H1 (cell line): ENCODE results near the gene CDC45. TPM values are rescaled to one million over a fixed set of nuclear protein-coding genes. Genes with fewer than 3 reads are reported as not detected.
A peak's percentile ranks its signal among the peaks of the same experiment; 100 is the strongest.

Experiments used
- CTCF ChIA-PET: fragments of 300-600 bp; sonication (Branson Sonifier 250); formaldehyde crosslinking; loops from one replicate; lab custom pipeline; 2021; ENCODE audit not compliant: partially characterized antibody; lab: Charles Lee
- POLR2A ChIA-PET: fragments of 300-600 bp; sonication (Branson Sonifier 250); formaldehyde crosslinking; loops from one replicate; lab custom pipeline; 2021; ENCODE audit warnings: inconsistent platforms; ENCODE audit not compliant: partially characterized antibody; lab: Charles Lee
- DNase-seq, 2 experiments: peaks; one replicate each; pipeline versions ENCODE4 v3.0.0 to v3.0.0-alpha.2; 2010 to 2022; ENCODE audit warnings: low spot score in 2 of 2, low read depth in 1 of 2, mixed read lengths in 1 of 2
- FAIRE-seq: peaks from 2 replicates; lab custom pipeline; 2011; peaks lifted over from hg19 to GRCh38; lab: Jason Lieb, UNC
- H2AFZ ChIP-seq: 2 replicates; pipeline ENCODE4 v1.8.1; 2012; ENCODE audit warnings: low read length, inconsistent platforms
- H2AK5ac ChIP-seq: 2 replicates; pipeline ENCODE4 v1.6.1; 2013; ENCODE audit warnings: low read depth, low read length
- H2BK120ac ChIP-seq: replicated peaks from 2 replicates; pipeline ENCODE3; 2013; ENCODE audit warnings: low read depth, low read length, inconsistent platforms
- H2BK12ac ChIP-seq: 2 replicates; pipeline ENCODE4 v1.6.1; 2013; ENCODE audit warnings: low read depth, low read length
- H2BK15ac ChIP-seq: 2 replicates; pipeline ENCODE4 v1.6.1; 2013; ENCODE audit warnings: low read length
- H2BK20ac ChIP-seq: 2 replicates; pipeline ENCODE4 v1.6.1; 2013; ENCODE audit warnings: low read length
- H2BK5ac ChIP-seq: 2 replicates; pipeline ENCODE4 v1.6.1; 2013; ENCODE audit warnings: low read depth, low read length
- H3K14ac ChIP-seq: 2 replicates; pipeline ENCODE4 v1.6.1; 2013; ENCODE audit warnings: inconsistent platforms; ENCODE audit not compliant: insufficient read length
- H3K18ac ChIP-seq: 2 replicates; pipeline ENCODE4 v1.6.1; 2013; ENCODE audit warnings: low read length; ENCODE audit errors: extremely low read depth
- H3K23ac ChIP-seq: 2 replicates; pipeline ENCODE4 v1.6.1; 2013; ENCODE audit warnings: inconsistent platforms; ENCODE audit not compliant: insufficient read length
- H3K23me2 ChIP-seq: 2 replicates; pipeline ENCODE4 v1.6.1; 2013; ENCODE audit warnings: low read depth, low read length
- H3K27ac ChIP-seq: 2 replicates; pipeline ENCODE4 v1.6.1; 2011; ENCODE audit warnings: low read depth, low read length, inconsistent platforms
- H3K27me3 ChIP-seq, 4 experiments: replicated peaks in 1 of 4; 1 replicate in 1 of 4; 2 replicates in 3 of 4; pipeline versions ENCODE4 v1.6.1 to v1.8.1; 2011 to 2013; ENCODE audit warnings: low read length in 3 of 4, mild to moderate bottlenecking in 3 of 4, inconsistent platforms in 2 of 4, mixed read lengths in 2 of 4, moderate library complexity in 1 of 4; ENCODE audit not compliant: control insufficient read depth in 3 of 4, insufficient read depth in 3 of 4; ENCODE audit errors: extremely low read depth in 1 of 4
- H3K36me3 ChIP-seq, 4 experiments: 2 replicates each; pipeline versions ENCODE4 v1.6.1 to v1.8.1; 2011 to 2013; ENCODE audit warnings: mild to moderate bottlenecking in 4 of 4, low read length in 3 of 4, moderate library complexity in 2 of 4, control low read depth in 1 of 4, inconsistent platforms in 1 of 4; ENCODE audit not compliant: insufficient read depth in 4 of 4, control insufficient read depth in 2 of 4
- H3K4ac ChIP-seq: replicated peaks from 2 replicates; pipeline ENCODE3; 2013; ENCODE audit warnings: low read length, low read depth, mixed read lengths, inconsistent platforms; ENCODE audit not compliant: insufficient read length
- H3K4me1 ChIP-seq, 4 experiments: replicated peaks in 1 of 4; 1 replicate in 1 of 4; 2 replicates in 3 of 4; pipeline versions ENCODE4 v1.6.1 to v1.8.1; 2011 to 2013; ENCODE audit warnings: low read length in 3 of 4, inconsistent platforms in 2 of 4, mixed read lengths in 1 of 4; ENCODE audit not compliant: insufficient read depth in 4 of 4, control insufficient read depth in 3 of 4
- H3K4me2 ChIP-seq, 2 experiments: 2 replicates each; pipeline versions ENCODE4 v1.6.1 to v1.8.1; 2011 to 2013; ENCODE audit warnings: low read depth in 2 of 2, low read length in 2 of 2, control low read depth in 1 of 2, inconsistent platforms in 1 of 2, mild to moderate bottlenecking in 1 of 2; ENCODE audit not compliant: insufficient read depth in 1 of 2
- H3K4me3 ChIP-seq, 4 experiments: fragments of 200-600, 300-600 bp in 1 of 4; sonication (generic), shearing (Covaris generic), sonication (Bioruptor Twin) in 1 of 4; 2 replicates each; pipeline versions ENCODE4 v1.5.1 to v1.8.1; 2011 to 2016; ENCODE audit warnings: low read length in 4 of 4, low read depth in 3 of 4, control low read depth in 2 of 4, inconsistent platforms in 2 of 4, mild to moderate bottlenecking in 2 of 4, mixed read lengths in 1 of 4, moderate library complexity in 1 of 4; ENCODE audit not compliant: insufficient read depth in 2 of 4; ENCODE audit errors: extremely low read depth in 1 of 4
- H3K56ac ChIP-seq: replicated peaks from 2 replicates; pipeline ENCODE3; 2013; ENCODE audit warnings: low read depth, mild to moderate bottlenecking, mixed read lengths, low read length, inconsistent platforms; ENCODE audit not compliant: insufficient read length
- H3K79me1 ChIP-seq: 2 replicates; pipeline ENCODE4 v1.6.1; 2013; ENCODE audit warnings: low read depth, low read length, control low read depth
- H3K79me2 ChIP-seq, 2 experiments: 2 replicates each; pipeline versions ENCODE4 v1.6.1 to v1.8.1; 2012 to 2013; ENCODE audit warnings: low read length in 2 of 2, mild to moderate bottlenecking in 2 of 2, inconsistent platforms in 1 of 2; ENCODE audit not compliant: insufficient read depth in 2 of 2, control insufficient read depth in 1 of 2
- H3K9ac ChIP-seq, 4 experiments: replicated peaks in 1 of 4; 1 replicate in 1 of 4; 2 replicates in 3 of 4; pipeline versions ENCODE4 v1.6.1 to v1.8.1; 2011 to 2013; ENCODE audit warnings: low read depth in 3 of 4, low read length in 3 of 4, control low read depth in 2 of 4, mild to moderate bottlenecking in 2 of 4, moderate library complexity in 2 of 4, inconsistent platforms in 1 of 4; ENCODE audit errors: extremely low read depth in 1 of 4
- H3K9me3 ChIP-seq, 2 experiments: 2 replicates each; pipeline versions ENCODE4 v1.6.1 to v1.8.1; 2012 to 2013; ENCODE audit warnings: mild to moderate bottlenecking in 2 of 2, moderate library complexity in 2 of 2, control low read depth in 1 of 2, inconsistent platforms in 1 of 2, low read depth in 1 of 2, low read length in 1 of 2, mixed read lengths in 1 of 2; ENCODE audit not compliant: insufficient read depth in 2 of 2
- H4K20me1 ChIP-seq, 2 experiments: replicated peaks in 1 of 2; 2 replicates each; pipeline versions ENCODE3 to v1.8.1; 2011 to 2013; ENCODE audit warnings: inconsistent platforms in 2 of 2, low read length in 2 of 2, mild to moderate bottlenecking in 1 of 2; ENCODE audit not compliant: insufficient read depth in 2 of 2, control insufficient read depth in 1 of 2
- H4K5ac ChIP-seq: 2 replicates; pipeline ENCODE4 v1.6.1; 2013; ENCODE audit warnings: low read length, low read depth, mixed read lengths, inconsistent platforms; ENCODE audit not compliant: insufficient read length
- H4K8ac ChIP-seq: 2 replicates; pipeline ENCODE4 v1.8.0; 2013; ENCODE audit warnings: mild to moderate bottlenecking, moderate library complexity, low read length, inconsistent platforms; ENCODE audit not compliant: insufficient read depth; ENCODE audit errors: extremely low read depth
- H4K91ac ChIP-seq: replicated peaks from 2 replicates; pipeline ENCODE3; 2013; ENCODE audit warnings: low read length, mixed read lengths, inconsistent platforms; ENCODE audit not compliant: insufficient read length
- BCL11A ChIP-seq, 2 experiments: IDR thresholded peaks; one replicate each; pipeline ENCODE4 v1.6.1; 2011; ENCODE audit warnings: low read depth in 2 of 2, low read length in 2 of 2, mild to moderate bottlenecking in 2 of 2
- CHD1 ChIP-seq: IDR thresholded peaks from 2 replicates; pipeline ENCODE4 v1.6.1; 2012; ENCODE audit warnings: low read depth, low read length, improper control_type of control experiment
- NRF1 ChIP-seq: IDR thresholded peaks from 2 replicates; pipeline ENCODE4 v1.6.1; 2011; ENCODE audit warnings: mild to moderate bottlenecking, low read depth, low read length, improper control_type of control experiment
- PHF8 ChIP-seq: fragments of 200-600 bp; sonication (generic); conservative IDR thresholded peaks from 2 replicates; pipeline ENCODE4 v1.7.1; 2012; ENCODE audit warnings: low read depth, mild to moderate bottlenecking, inconsistent platforms, low read length, moderate library complexity
- RNF2 ChIP-seq: fragments of 200-900, 300-1000 bp; sonication (generic); IDR thresholded peaks from 2 replicates; pipeline ENCODE4 v1.7.1; 2016; ENCODE audit warnings: borderline replicate concordance, low read depth, mild to moderate bottlenecking, antibody characterized with exemption, low read length; ENCODE audit not compliant: poor library complexity, severe bottlenecking; ENCODE audit errors: missing control alignments
- WGBS, 2 experiments: shearing (Covaris generic) in 1 of 2; methylation state at CpG; one replicate each; pipeline versions ENCODE4 v1.1.6 to v1.1.7; 2013 to 2015; ENCODE audit warnings: low lambda C conversion rate in 2 of 2, mixed read lengths in 2 of 2, inconsistent platforms in 1 of 2, low coverage in 1 of 2, missing lambda C conversion rate in 1 of 2; ENCODE audit not compliant: insufficient replicate concordance in 2 of 2, insufficient coverage in 1 of 2, insufficient read length in 1 of 2; ENCODE audit errors: extremely low coverage in 1 of 2, missing lambda C conversion rate in 1 of 2; 5-methylcytosine and 5-hydroxymethylcytosine counted together
- long read RNA-seq, 2 experiments: library from RNA in 1 of 2; library from capped mRNA in 1 of 2; stranded (forward); transcript quantifications; one replicate each; pipeline ENCODE4 v2.0.0, GENCODE V29; 2021; ENCODE audit warnings: inconsistent platforms in 1 of 2
- polyA minus RNA-seq, 3 experiments: library from RNA; depleted of rRNA, polyadenylated mRNA; stranded (reverse); fragments of >200 nt; gene quantifications; 1 replicate in 2 of 3; 2 replicates in 1 of 3; pipeline ENCODE4 v1.2.3, GENCODE V29; 2011
- polyA plus RNA-seq, 7 experiments: library from polyadenylated mRNA; depleted of rRNA in 3 of 7; stranded (reverse) in 5 of 7; unstranded in 2 of 7; fragments of >200 nt in 5 of 7; fragments of 200-250 nt in 2 of 7; gene quantifications; 1 replicate in 5 of 7; 2 replicates in 1 of 7; 4 replicates in 1 of 7; pipeline versions ENCODE4 v1.2.1 to v1.2.3, GENCODE V29; 2011 to 2013; ENCODE audit warnings: missing spikeins in 2 of 7, mixed read lengths in 2 of 7
- total RNA-seq: library from RNA; stranded (reverse); fragmentation: NEBNext Ultra II Directional; extraction: Animal tissue kit (Norgen Biotek cat#: 25700); gene quantifications from 2 replicates; pipeline ENCODE4 v1.2.1, GENCODE V29; 2021

CDC45 gene, protein sequence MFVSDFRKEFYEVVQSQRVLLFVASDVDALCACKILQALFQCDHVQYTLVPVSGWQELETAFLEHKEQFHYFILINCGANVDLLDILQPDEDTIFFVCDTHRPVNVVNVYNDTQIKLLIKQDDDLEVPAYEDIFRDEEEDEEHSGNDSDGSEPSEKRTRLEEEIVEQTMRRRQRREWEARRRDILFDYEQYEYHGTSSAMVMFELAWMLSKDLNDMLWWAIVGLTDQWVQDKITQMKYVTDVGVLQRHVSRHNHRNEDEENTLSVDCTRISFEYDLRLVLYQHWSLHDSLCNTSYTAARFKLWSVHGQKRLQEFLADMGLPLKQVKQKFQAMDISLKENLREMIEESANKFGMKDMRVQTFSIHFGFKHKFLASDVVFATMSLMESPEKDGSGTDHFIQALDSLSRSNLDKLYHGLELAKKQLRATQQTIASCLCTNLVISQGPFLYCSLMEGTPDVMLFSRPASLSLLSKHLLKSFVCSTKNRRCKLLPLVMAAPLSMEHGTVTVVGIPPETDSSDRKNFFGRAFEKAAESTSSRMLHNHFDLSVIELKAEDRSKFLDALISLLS
- 31.9 and 32.6 TPM in 2 replicates for total RNA-seq
- 37.7 and 40.0 TPM in 2 replicates for polyA plus RNA-seq (2011; rRNA removed)
- polyA plus RNA-seq (2011; cell fraction: cytosol; rRNA removed): 48.7 TPM
- polyA plus RNA-seq (2011; cell fraction: nucleus; rRNA removed): 93.4 TPM
- polyA plus RNA-seq (2012, experiment 1 of 2): 41.7 to 48.4 TPM (median 48.0 TPM) in 4 replicates
- polyA plus RNA-seq (2012, experiment 2 of 2): 17.8 TPM
- 20.6 TPM for polyA plus RNA-seq (2013, experiment 1 of 2)
- polyA plus RNA-seq (2013, experiment 2 of 2): 19.0 TPM
- polyA minus RNA-seq (2011; rRNA and poly(A)+ RNA removed): 36.0 and 42.1 TPM in 2 replicates
- polyA minus RNA-seq (2011; cell fraction: cytosol; rRNA and poly(A)+ RNA removed): 18.7 TPM
- 42.5 TPM for polyA minus RNA-seq (2011; cell fraction: nucleus; rRNA and poly(A)+ RNA removed)
- long read RNA-seq, experiment 1, partial matches to known transcripts: 12 of 22 reads
- long read RNA-seq, experiment 1, other reads (novel, unspliced or antisense): 6 of 22 reads
- long read RNA-seq, experiment 2, transcript CDC45-201 (19 exons, 1,976 nt): major isoform, 16 of 38 reads
- long read RNA-seq, experiment 2, partial matches to known transcripts: 10 of 38 reads
- long read RNA-seq, experiment 2, other reads (novel, unspliced or antisense): 10 of 38 reads

DNA sequence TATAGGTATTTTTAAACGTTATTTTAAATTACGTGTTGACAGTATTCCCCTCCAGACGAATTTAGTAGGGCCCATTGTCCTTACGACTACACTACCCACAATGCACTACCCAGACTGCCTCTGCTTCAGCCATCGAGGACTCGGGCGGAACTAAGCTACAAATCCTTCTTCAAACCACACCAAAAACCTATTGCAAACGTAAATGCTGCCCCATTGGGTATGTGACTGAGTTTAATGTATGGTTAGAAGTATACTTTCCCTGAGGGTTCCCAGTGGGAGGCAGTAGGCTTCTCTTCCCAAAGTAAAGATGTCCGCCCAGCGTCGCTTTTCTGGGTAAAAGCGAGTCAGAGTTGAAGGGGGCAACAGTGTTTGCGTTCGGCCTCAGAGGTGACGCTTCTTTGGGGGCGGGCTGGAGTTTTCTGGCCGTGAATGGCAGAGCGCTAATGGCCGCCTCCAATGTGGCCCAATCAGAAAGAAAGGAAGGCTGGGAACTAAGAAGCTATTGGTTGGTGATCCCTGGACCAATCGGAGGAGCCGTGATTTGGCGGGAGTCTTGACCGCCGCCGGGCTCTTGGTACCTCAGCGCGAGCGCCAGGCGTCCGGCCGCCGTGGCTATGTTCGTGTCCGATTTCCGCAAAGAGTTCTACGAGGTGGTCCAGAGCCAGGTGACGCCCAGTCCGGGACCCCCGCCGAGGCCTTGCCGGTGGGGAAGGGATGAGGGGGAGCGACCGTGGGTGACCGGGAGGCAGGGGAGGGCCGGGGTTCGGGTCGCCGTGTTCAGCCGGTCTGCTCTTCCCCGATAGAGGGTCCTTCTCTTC, at the start of gene CDC45:
Gene CDC45, plus strand, starts transcription at position 566 of the 818 bp plus-strand sequence. Its CDS starts 49 bp downstream, at position 615.
- H3K56ac ChIP-seq: peak within 1 kb of the TSS; percentile 66
- H2BK5ac ChIP-seq: peak within 1 kb of the TSS; percentile 94
- peak within 1 kb of the TSS; percentile 98 for H4K8ac ChIP-seq
- CTCF ChIA-PET: interaction anchor here (1.6 kb wide), 1 partner anchor 16 kb away, joined by 5 read pairs; no protein-coding TSS in a partner anchor
- peak within 1 kb of the TSS; percentile 100 for H3K27ac ChIP-seq
- H3K9ac ChIP-seq: peak within 1 kb of the TSS; percentile 95 to 99 (median 97)
- H3K18ac ChIP-seq: peak within 1 kb of the TSS; percentile 99
- peaks cover 0 to 8% (median 1%) of the 10 kb centered on the region in 4 experiments; a peak in 2 of 7 replicates for H3K4me1 ChIP-seq
- FAIRE-seq: peak; percentile 70
- peaks cover 3 to 48% of the 10 kb centered on the region in 2 experiments; a peak in 3 of 4 replicates for H3K79me2 ChIP-seq
- peak within 1 kb of the TSS; percentile 97 for H4K5ac ChIP-seq
- H2BK20ac ChIP-seq: no peak within 1 kb of the TSS
- POLR2A ChIA-PET: interaction anchor here (0.6 to 3.7 kb wide), 36 partner anchors 9 to 369 kb away, joined by 3 to 33 read pairs (median 3); partner anchors contain the start of genes C22orf39, HIRA and MRPL40
- H2BK15ac ChIP-seq: peak within 1 kb of the TSS; percentile 89; the same call in 1 of the 2 replicates
- H3K4me3 ChIP-seq: peak within 1 kb of the TSS; percentile 87 to 99 (median 94)
- H2AK5ac ChIP-seq: no peak within 1 kb of the TSS
- H4K91ac ChIP-seq: peak within 1 kb of the TSS; percentile 38
- H2AFZ ChIP-seq: peak within 1 kb of the TSS; percentile 100
- H3K14ac ChIP-seq: no peak within 1 kb of the TSS
- H3K27me3 ChIP-seq: no peaks in the 10 kb centered on the region
- peaks cover 5% of the 10 kb centered on the region for H3K79me1 ChIP-seq
- H4K20me1 ChIP-seq: peaks cover 0 to 11% of the 10 kb centered on the region in 2 experiments
- WGBS, 2 experiments: 2% methylated on average over 48 of the region's 50 CpGs; no CpG with 5 or more reads in 1 of the 2 experiments
- H3K23ac ChIP-seq: no peak within 1 kb of the TSS
- H3K23me2 ChIP-seq: peaks cover 14% of the 10 kb centered on the region
- no peaks in the 10 kb centered on the region for H3K9me3 ChIP-seq
- peak within 1 kb of the TSS; percentile 61 to 99 for H3K4me2 ChIP-seq
- H3K4ac ChIP-seq: no peak within 1 kb of the TSS
- peak within 1 kb of the TSS; percentile 94; the same call in 1 of the 2 replicates for H2BK12ac ChIP-seq
- H3K36me3 ChIP-seq: peaks cover 11 to 21% (median 14%) of the 10 kb centered on the region in 4 experiments
- peak within 1 kb of the TSS; percentile 72 for H2BK120ac ChIP-seq
- DNase-seq: peak; percentile 88
- TF ChIP-seq NRF1 (no peak), BCL11A (IDR thresholded peaks at IDR 0.05; ENCODE audit: low read depth in 2 of 2, low read length in 2 of 2) (no peak), RNF2 (no peak), CHD1 (no peak), PHF8 (peak; percentile 90)
